ENCODE results near the gene R3HDM1.

DNA sequence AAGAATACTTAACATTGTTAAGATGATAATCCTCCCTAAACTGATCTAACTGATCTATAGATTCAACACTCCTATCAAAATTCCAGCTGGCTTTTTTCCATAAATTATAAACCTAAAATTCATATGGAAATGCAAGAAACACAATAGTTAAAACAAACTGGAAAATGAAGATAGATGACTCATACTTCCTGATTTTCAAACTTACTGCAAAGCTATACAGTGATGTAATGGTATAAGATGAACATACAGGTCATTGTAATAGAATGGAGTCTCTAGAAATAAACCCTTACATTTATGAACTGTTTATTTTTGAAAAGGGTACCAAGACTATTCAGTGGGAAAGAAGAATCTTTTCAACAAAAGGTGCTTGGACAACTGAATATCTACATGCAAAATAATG is 242.6 kb downstream of the R3HDM1 start:
- TF ChIP-seq, protein P1, sequence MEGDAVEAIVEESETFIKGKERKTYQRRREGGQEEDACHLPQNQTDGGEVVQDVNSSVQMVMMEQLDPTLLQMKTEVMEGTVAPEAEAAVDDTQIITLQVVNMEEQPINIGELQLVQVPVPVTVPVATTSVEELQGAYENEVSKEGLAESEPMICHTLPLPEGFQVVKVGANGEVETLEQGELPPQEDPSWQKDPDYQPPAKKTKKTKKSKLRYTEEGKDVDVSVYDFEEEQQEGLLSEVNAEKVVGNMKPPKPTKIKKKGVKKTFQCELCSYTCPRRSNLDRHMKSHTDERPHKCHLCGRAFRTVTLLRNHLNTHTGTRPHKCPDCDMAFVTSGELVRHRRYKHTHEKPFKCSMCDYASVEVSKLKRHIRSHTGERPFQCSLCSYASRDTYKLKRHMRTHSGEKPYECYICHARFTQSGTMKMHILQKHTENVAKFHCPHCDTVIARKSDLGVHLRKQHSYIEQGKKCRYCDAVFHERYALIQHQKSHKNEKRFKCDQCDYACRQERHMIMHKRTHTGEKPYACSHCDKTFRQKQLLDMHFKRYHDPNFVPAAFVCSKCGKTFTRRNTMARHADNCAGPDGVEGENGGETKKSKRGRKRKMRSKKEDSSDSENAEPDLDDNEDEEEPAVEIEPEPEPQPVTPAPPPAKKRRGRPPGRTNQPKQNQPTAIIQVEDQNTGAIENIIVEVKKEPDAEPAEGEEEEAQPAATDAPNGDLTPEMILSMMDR (IDR thresholded peaks at IDR 0.05), result no peak
- TF ChIP-seq POLR2A (IDR thresholded peaks at IDR 0.05) (no peak), POLR2AphosphoS5 (IDR thresholded peaks at IDR 0.05) (no peak)

All from prostate gland (tissue), 2 donors.